Astrocyte (in vitro differentiated cells and primary cell): ENCODE results near the gene COL19A1.

Source experiments
- EZH2 ChIP-seq: IDR thresholded peaks from 2 replicates; pipeline ENCODE4 v1.6.1; 2012; ENCODE audit warnings: mild to moderate bottlenecking, low read length, inconsistent platforms; ENCODE audit not compliant: insufficient read depth
- TF ChIP-seq, protein P1 (sequence below): IDR thresholded peaks from 2 replicates; pipeline ENCODE4 v1.5.1; 2011; ENCODE audit warnings: low read depth, mild to moderate bottlenecking, inconsistent platforms, low read length, moderate library complexity; ENCODE audit not compliant: insufficient read depth

DNA sequence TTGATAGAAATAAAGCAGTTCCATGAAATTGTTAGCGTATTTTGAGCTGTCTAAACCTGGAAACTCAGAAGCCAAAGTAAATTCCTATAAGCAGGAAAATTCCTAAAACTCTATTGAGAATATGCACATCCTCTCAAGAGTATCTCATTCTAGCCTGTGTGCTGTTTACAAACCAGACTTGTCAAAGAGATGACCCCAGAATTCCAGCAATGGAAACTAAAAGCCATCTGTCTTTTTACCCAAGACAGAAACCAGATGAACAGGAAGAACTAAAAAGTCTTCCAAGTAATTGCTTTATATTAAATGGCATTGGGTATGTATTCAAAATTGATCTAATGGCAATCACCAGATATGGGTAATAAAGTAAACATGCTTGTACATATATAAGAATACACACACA, 92.6 kb downstream of the COL19A1 start:
- TF ChIP-seq, protein P1, sequence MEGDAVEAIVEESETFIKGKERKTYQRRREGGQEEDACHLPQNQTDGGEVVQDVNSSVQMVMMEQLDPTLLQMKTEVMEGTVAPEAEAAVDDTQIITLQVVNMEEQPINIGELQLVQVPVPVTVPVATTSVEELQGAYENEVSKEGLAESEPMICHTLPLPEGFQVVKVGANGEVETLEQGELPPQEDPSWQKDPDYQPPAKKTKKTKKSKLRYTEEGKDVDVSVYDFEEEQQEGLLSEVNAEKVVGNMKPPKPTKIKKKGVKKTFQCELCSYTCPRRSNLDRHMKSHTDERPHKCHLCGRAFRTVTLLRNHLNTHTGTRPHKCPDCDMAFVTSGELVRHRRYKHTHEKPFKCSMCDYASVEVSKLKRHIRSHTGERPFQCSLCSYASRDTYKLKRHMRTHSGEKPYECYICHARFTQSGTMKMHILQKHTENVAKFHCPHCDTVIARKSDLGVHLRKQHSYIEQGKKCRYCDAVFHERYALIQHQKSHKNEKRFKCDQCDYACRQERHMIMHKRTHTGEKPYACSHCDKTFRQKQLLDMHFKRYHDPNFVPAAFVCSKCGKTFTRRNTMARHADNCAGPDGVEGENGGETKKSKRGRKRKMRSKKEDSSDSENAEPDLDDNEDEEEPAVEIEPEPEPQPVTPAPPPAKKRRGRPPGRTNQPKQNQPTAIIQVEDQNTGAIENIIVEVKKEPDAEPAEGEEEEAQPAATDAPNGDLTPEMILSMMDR, result no peak
- no peak for TF ChIP-seq EZH2
